ENCODE results near the gene TCHP.
A peak's percentile ranks its signal among the peaks of the same experiment; 100 is the strongest.
"Not testable (repeated sequence)": the region's sequence is repeated elsewhere in the genome, so short reads cannot be mapped to it uniquely, and the experiment has no call there.

TCHP gene

GRCh38 chr12:109899783-109900751 lies at the start of gene TCHP:
Gene TCHP (plus strand): TSS chr12:109900274. CDS start chr12:109903027, 2,753 bp downstream.
- peak; percentile 86 for DNase-seq

- not testable (repeated sequence) for DNase-seq
These were observed 49.6 kb upstream of the TCHP start for GRCh38 chr12:109850518-109850917.

GRCh38 chr12:109855377-109855776 lies 44.7 kb upstream of the TCHP start:
- DNase-seq: no peak

GRCh38 chr12:109857715-109858114 lies 42.4 kb upstream of the TCHP start:
- DNase-seq: no peak

GRCh38 chr12:109858764-109859163 lies 41.3 kb upstream of the TCHP start:
- peak; percentile 21 for DNase-seq

GRCh38 chr12:109860977-109861376 lies 39.1 kb upstream of the TCHP start:
- no peak for DNase-seq

GRCh38 chr12:109861689-109862314 lies 38.3 kb upstream of the TCHP start:
- DNase-seq: no peak

GRCh38 chr12:109862491-109862890 lies 37.6 kb upstream of the TCHP start:
- DNase-seq: not testable (repeated sequence)

GRCh38 chr12:109863847-109864712 lies 36.0 kb upstream of the TCHP start:
- peak; percentile 30 for DNase-seq

GRCh38 chr12:109864916-109865315 lies 35.2 kb upstream of the TCHP start:
- no peak for DNase-seq

- DNase-seq: peak; percentile 66
These were observed 31.7 kb upstream of the TCHP start for GRCh38 chr12:109868182-109869051.

GRCh38 chr12:109870648-109871047 lies 29.4 kb upstream of the TCHP start:
- DNase-seq: peak; percentile 51

- DNase-seq: no peak
These were observed 28.3 kb upstream of the TCHP start for GRCh38 chr12:109871668-109872314.

GRCh38 chr12:109873653-109874052 lies 26.4 kb upstream of the TCHP start:
- DNase-seq: no peak

GRCh38 chr12:109875572-109876131 lies 24.4 kb upstream of the TCHP start:
- peak; percentile 24 for DNase-seq

GRCh38 chr12:109876406-109876805 lies 23.7 kb upstream of the TCHP start:
- DNase-seq: no peak

GRCh38 chr12:109877504-109878246 lies 22.4 kb upstream of the TCHP start:
- DNase-seq: no peak

GRCh38 chr12:109878247-109878625 lies 21.8 kb upstream of the TCHP start:
- no peak for DNase-seq

GRCh38 chr12:109878749-109879148 lies 21.3 kb upstream of the TCHP start:
- no peak for DNase-seq

GRCh38 chr12:109879351-109880042 lies 20.6 kb upstream of the TCHP start:
- DNase-seq: no peak
